HEK293T (cell line): Measurements from ENCODE around the gene ZNF638.

Source experiments
- CTCF ChIA-PET: fragments of 350-600 bp; formaldehyde crosslinking; extraction: SDS; loops from one replicate; lab custom pipeline; 2021; ENCODE audit warnings: antibody characterized with exemption, inconsistent platforms; lab: Yijun Ruan, JAX
- POLR2A ChIA-PET: fragments of 350-600 bp; formaldehyde crosslinking; extraction: SDS; loops from one replicate; lab custom pipeline; 2020; ENCODE audit warnings: antibody characterized with exemption, inconsistent platforms; lab: Yijun Ruan, JAX
- DNase-seq: peaks from one replicate; pipeline ENCODE4 v3.0.0; 2012; ENCODE audit warnings: mixed read lengths; ENCODE audit errors: extremely low spot score
- ARNT ChIP-seq: fragments of 450-650 bp; IDR thresholded peaks from 2 replicates; pipeline ENCODE4 v1.6.1; 2017; ENCODE audit warnings: mild to moderate bottlenecking
- BHLHE40 ChIP-seq: fragments of 450-650 bp; IDR thresholded peaks from 2 replicates; pipeline ENCODE4 v1.6.1; 2016; ENCODE audit warnings: mild to moderate bottlenecking, moderate library complexity, borderline replicate concordance
- CTBP1 ChIP-seq: fragments of 450-650 bp; IDR thresholded peaks from 2 replicates; pipeline ENCODE4 v1.6.1; 2016; ENCODE audit warnings: borderline replicate concordance
- ELF4 ChIP-seq: fragments of 450-650 bp; IDR thresholded peaks from 2 replicates; pipeline ENCODE4 v1.6.1; 2017; ENCODE audit warnings: antibody characterized with exemption
- FOXA1 ChIP-seq: fragments of 450-650 bp; IDR thresholded peaks from 2 replicates; pipeline ENCODE4 v1.6.1; 2016; ENCODE audit warnings: mild to moderate bottlenecking
- FOXK2 ChIP-seq: fragments of 450-650 bp; IDR thresholded peaks from 2 replicates; pipeline ENCODE4 v1.6.1; 2016; ENCODE audit warnings: mild to moderate bottlenecking
- FOXM1 ChIP-seq: fragments of 450-650 bp; IDR thresholded peaks from 2 replicates; pipeline ENCODE4 v1.6.1; 2017; ENCODE audit warnings: mild to moderate bottlenecking, borderline replicate concordance
- HDGF ChIP-seq: fragments of 450-650 bp; IDR thresholded peaks from 2 replicates; pipeline ENCODE4 v1.6.1; 2017; ENCODE audit warnings: antibody characterized with exemption, borderline replicate concordance
- L3MBTL2 ChIP-seq: fragments of 450-650 bp; conservative IDR thresholded peaks from 2 replicates; pipeline ENCODE4 v1.6.1; 2016; ENCODE audit warnings: mild to moderate bottlenecking
- LEF1 ChIP-seq: fragments of 450-650 bp; IDR thresholded peaks from 2 replicates; pipeline ENCODE4 v1.6.1; 2017; ENCODE audit warnings: mild to moderate bottlenecking, borderline replicate concordance
- NFRKB ChIP-seq: fragments of 450-650 bp; IDR thresholded peaks from 2 replicates; pipeline ENCODE4 v1.6.1; 2016; ENCODE audit warnings: mild to moderate bottlenecking, moderate library complexity
- PKNOX1 ChIP-seq: fragments of 450-650 bp; IDR thresholded peaks from 2 replicates; pipeline ENCODE4 v1.6.1; 2016
- SP1 ChIP-seq: fragments of 450-650 bp; IDR thresholded peaks from 2 replicates; pipeline ENCODE4 v1.6.1; 2017
- SUZ12 ChIP-seq: fragments of 450-650 bp; IDR thresholded peaks from 2 replicates; pipeline ENCODE4 v1.6.1; 2016; ENCODE audit warnings: mild to moderate bottlenecking
- TARDBP ChIP-seq: fragments of 450-650 bp; IDR thresholded peaks from 2 replicates; pipeline ENCODE4 v1.6.1; 2016
- ZNF384 ChIP-seq: fragments of 450-650 bp; IDR thresholded peaks from 2 replicates; pipeline ENCODE4 v1.6.1; 2016

ZNF638 gene

DNA sequence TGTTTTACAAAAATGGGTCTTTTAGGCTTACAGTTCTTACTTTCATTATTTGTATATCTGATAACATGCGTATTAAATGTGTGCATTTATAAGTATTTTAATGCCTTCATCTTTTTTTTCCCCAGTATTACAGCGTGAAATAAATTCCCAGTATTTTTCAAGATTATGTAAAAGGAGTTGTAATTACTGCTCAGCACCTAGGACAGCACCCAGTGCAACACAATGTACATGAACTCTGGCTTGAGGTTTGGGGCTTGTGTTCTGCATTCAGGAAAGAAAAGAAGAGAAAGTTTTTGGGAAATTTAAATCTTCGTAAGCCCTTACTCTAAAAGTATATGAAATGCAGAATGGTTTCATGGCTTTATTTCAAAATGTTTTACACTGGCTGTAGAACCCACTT lies 16.7 kb downstream of the ZNF638 start:
- TF ChIP-seq TARDBP (no peak), SUZ12 (no peak), BHLHE40 (no peak), ZNF384 (no peak), SP1 (no peak), PKNOX1 (no peak), FOXA1 (no peak), ELF4 (no peak), LEF1 (no peak), ARNT (no peak), HDGF (no peak), FOXM1 (no peak), CTBP1 (no peak), L3MBTL2 (no peak), NFRKB (no peak), FOXK2 (no peak)
- POLR2A ChIA-PET = no interaction called here
- CTCF ChIA-PET = no interaction called here
- no peak for DNase-seq

GRCh38 chr2:71353248-71353647 lies 21.7 kb downstream of the ZNF638 start:
- CTCF ChIA-PET = interaction anchor here (0.6 kb wide), 1 partner anchor 14 kb away, joined by 3 read pairs; no protein-coding TSS in a partner anchor
- DNase-seq = no peak
- TF ChIP-seq PKNOX1 (no peak), BHLHE40 (no peak), HDGF (no peak), FOXM1 (no peak), LEF1 (no peak)
- POLR2A ChIA-PET = no interaction called here

- ChIA-PET CTCF (no interaction called here), POLR2A (no interaction called here)
- TF ChIP-seq CTBP1 = no peak
- no peak for TF ChIP-seq LEF1
- no peak for TF ChIP-seq SUZ12
- TF ChIP-seq ZNF384 = no peak
- TF ChIP-seq FOXM1 = no peak
- no peak for TF ChIP-seq NFRKB
- TF ChIP-seq FOXK2 = no peak
- no peak for TF ChIP-seq L3MBTL2
- no peak for DNase-seq
Observed at GRCh38 chr2:71358931-71359671, 27.5 kb downstream of the ZNF638 start.

DNA sequence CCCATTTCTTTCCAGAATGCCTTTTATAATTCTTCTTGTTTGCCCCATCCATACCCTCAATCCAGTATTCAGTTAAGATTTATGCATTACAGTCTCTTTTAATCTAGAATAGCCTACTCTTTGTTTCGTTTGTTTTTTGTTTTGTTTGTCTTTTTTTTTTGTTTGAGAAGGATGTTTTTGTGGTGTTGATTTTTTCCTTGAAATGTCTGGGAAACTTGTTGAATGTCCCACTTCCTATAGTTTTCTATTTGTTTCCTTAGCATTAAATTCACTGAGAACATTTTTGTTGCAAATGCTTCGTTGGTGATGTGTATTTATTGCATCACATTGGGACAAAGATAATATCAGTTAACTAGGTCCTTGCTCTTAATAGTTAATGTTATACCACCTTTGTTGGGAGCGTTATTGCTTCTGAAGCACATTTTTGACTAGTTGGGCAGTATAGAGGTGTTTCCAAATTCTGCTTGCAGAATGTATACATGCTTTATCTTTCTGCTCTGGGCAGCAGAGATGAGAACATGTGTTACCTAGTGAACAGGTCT lies 28.9 kb downstream of the ZNF638 start:
- ChIA-PET CTCF (no interaction called here), POLR2A (no interaction called here)
- TF ChIP-seq NFRKB = no peak
- TF ChIP-seq SP1 = no peak
- DNase-seq = no peak

GRCh38 chr2:71361631-71362030 lies 30.0 kb downstream of the ZNF638 start:
- POLR2A ChIA-PET = no interaction called here
- CTCF ChIA-PET = no interaction called here
- no peak for DNase-seq
- TF ChIP-seq TARDBP (no peak), FOXK2 (no peak), SUZ12 (no peak), ELF4 (no peak), NFRKB (no peak), ZNF384 (no peak), CTBP1 (no peak), BHLHE40 (no peak), PKNOX1 (no peak), HDGF (no peak), FOXM1 (no peak), L3MBTL2 (no peak), ARNT (no peak), LEF1 (no peak)

DNA sequence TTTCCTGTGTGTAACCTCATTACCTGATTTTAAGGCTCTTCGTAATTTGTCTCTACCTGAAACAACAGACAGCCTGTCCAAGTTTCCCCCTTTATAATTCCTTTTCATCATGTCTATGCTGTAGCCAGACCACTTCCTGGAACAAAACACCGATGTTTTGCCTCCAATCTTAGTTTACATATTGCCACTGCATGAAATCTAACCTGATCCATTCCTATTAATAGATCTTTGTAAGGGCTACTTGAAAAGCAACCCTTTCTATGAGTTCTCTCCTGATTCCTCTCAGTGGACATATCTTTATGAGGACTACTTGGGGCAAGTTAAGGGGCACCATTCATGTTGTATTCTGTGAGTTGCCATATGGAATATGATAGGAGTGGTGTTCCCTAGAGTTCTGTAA lies 30.9 kb downstream of the ZNF638 start:
- POLR2A ChIA-PET = no interaction called here

DNA sequence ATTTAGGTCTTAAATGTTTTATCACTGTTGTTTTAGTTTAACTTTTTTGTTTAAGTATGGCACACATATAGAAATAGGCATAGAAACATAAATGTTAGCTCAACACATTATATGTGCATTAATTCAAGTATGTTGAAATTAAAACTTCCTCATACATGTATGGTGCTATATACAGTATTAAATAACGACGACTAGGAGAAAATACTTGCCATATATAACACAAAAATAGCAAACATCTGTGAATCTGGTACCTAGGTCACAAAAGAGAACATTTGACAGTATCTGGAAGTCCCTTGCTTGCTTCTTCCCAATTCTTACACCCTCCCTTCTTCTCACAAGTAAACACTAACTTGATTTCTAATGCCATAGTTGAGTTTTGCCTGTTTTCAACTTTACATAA lies 38.4 kb downstream of the ZNF638 start:
- no peak for DNase-seq
- ChIA-PET POLR2A (no interaction called here), CTCF (no interaction called here)
- no peak for TF ChIP-seq FOXK2
- TF ChIP-seq PKNOX1 = no peak
- no peak for TF ChIP-seq ARNT
- TF ChIP-seq HDGF = no peak
- TF ChIP-seq ZNF384 = no peak
- TF ChIP-seq TARDBP = no peak
- TF ChIP-seq FOXA1 = no peak

More for the DNA sequence above, 30.9 kb downstream of the ZNF638 start:
- TF ChIP-seq ELF4 (no peak), LEF1 (no peak), SP1 (no peak), CTBP1 (no peak), SUZ12 (no peak), FOXK2 (no peak), NFRKB (no peak), FOXA1 (no peak), ARNT (no peak), HDGF (no peak)
- CTCF ChIA-PET = no interaction called here
- DNase-seq = no peak
